ENCODE data around the gene C11orf52. TPM values are rescaled to one million over a fixed set of nuclear protein-coding genes. Genes with fewer than 3 reads are reported as not detected.
"Not testable (repeated sequence)": the region's sequence is repeated elsewhere in the genome, so short reads cannot be mapped to it uniquely, and the experiment has no call there.

C11orf52 gene
- total RNA-seq (2014; rRNA removed; shearing (Covaris generic)) = 0.53 and 1.4 TPM in 2 replicates

- H3K27ac ChIP-seq = peak within 1 kb of the TSS; percentile 50
- H3K4me1 ChIP-seq = peaks cover 11% of the 10 kb centered on the region; the same call in 1 of the 2 replicates
- DNase-seq = peak; percentile 79 to 87
- peak within 1 kb of the TSS; percentile 39 for H3K4me3 ChIP-seq
- H3K27me3 ChIP-seq = no peaks in the 10 kb centered on the region
- no peaks in the 10 kb centered on the region for H3K9me3 ChIP-seq (replicated peaks)
- no peaks in the 10 kb centered on the region for H3K36me3 ChIP-seq
These were observed at the start of gene C11orf52 for GRCh38 chr11:111918390-111919256. TSS of gene C11orf52 (plus strand) at chr11:111918913. CDS start at chr11:111918973, 60 bp downstream.

DNA sequence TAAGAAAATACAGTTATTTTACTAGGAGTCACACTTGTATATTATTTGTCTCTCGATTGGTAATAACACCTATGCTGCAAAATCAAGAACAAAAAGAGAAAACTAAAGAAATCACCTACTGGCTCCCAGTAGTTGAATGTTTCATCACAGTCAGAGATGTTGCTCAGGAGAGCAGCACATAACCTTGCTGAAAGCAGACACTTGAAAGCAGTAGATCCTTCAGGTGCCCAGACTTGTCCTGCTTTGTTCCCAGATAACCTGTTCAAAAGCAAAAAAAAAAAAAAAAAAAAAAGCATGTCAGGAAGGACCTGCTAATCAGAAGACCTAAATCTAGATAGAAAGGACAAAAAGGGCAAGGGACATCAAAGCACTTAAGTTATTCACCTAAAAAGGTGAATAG, 48.6 kb upstream of the C11orf52 start:
- DNase-seq = no peak
- Histone ChIP-seq H3K27ac (no peak overlapping the region), H3K36me3 (no peaks in the 10 kb centered on the region; the same call in 1 of the 2 replicates), H3K4me3 (no peak overlapping the region; the same call in 1 of the 2 replicates), H3K27me3 (no peaks in the 10 kb centered on the region), H3K9me3 (replicated peaks) (no peaks in the 10 kb centered on the region), H3K4me1 (no peaks in the 10 kb centered on the region)

DNA sequence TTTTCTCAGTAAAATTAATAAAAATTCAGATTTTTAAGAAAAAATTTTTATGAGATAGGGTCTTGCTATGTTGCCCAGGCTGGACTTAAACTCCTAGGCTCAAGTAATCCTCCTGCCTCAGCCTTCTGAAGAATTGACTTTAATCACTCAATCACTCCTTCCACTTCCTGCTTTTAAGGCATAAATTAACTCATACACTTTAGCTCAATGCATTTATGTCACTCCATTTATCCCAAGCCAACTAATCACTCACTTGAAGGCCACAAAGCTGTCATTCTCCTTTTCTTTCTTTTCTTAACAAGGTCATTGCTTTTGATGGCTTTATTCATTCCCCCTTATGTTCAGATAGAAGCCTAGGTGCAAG, 48.2 kb upstream of the C11orf52 start:
- H3K27ac ChIP-seq = no peak overlapping the region
- H3K4me1 ChIP-seq = no peaks in the 10 kb centered on the region
- DNase-seq = no peak

GRCh38 chr11:111870886-111871692, 47.6 kb upstream of the C11orf52 start, which contains the start of gene ALG9:
TSS of gene ALG9 (minus strand) at chr11:111871581. CDS start at chr11:111871482, 99 bp downstream.
- peak within 1 kb of the TSS; percentile 64 for H3K27ac ChIP-seq
- H3K27me3 ChIP-seq = no peaks in the 10 kb centered on the region
- H3K36me3 ChIP-seq = no peaks in the 10 kb centered on the region; the same call in 1 of the 2 replicates
- peak; percentile 77 to 79 for DNase-seq
- H3K9me3 ChIP-seq (replicated peaks) = no peaks in the 10 kb centered on the region
- H3K4me3 ChIP-seq = peak within 1 kb of the TSS; percentile 99
- no peaks in the 10 kb centered on the region for H3K4me1 ChIP-seq

More for the DNA sequence above, 48.2 kb upstream of the C11orf52 start:
- Histone ChIP-seq H3K4me3 (peak overlapping the region; percentile 99), H3K27me3 (no peaks in the 10 kb centered on the region), H3K36me3 (no peaks in the 10 kb centered on the region; the same call in 1 of the 2 replicates), H3K9me3 (replicated peaks) (no peaks in the 10 kb centered on the region)

GRCh38 chr11:111871693-111872161, 47.0 kb upstream of the C11orf52 start:
- DNase-seq = peak in 1 of 2 experiments; percentile 17
- Histone ChIP-seq H3K4me1 (no peaks in the 10 kb centered on the region), H3K27me3 (no peaks in the 10 kb centered on the region), H3K4me3 (peak overlapping the region; percentile 99), H3K9me3 (replicated peaks) (no peaks in the 10 kb centered on the region), H3K27ac (peak overlapping the region; percentile 64; the same call in 1 of the 2 replicates), H3K36me3 (no peaks in the 10 kb centered on the region; the same call in 1 of the 2 replicates)

DNA sequence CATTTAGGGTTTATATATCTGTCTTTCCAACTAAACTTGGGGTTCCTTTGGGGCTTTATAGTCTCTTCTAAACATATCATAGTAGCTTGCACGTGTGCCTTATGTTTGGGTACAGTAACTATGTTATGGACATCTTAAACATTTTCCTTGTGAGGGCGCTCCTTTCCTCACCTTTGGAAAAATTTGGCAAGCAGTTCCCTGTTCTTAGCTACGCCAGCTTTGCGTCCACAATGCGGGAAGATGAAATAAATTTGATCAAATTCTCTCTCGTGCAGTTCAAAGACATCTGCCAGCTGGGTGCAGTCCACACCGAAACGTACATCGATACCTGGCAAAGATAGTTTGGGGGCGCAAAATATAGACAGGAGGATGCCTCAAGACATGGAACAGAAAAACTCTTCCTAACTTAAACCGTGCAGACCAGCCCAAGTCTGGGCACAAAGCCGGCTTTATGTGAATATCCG, 40.3 kb upstream of the C11orf52 start:
- Histone ChIP-seq H3K27ac (peak overlapping the region; percentile 93), H3K9me3 (replicated peaks) (no peaks in the 10 kb centered on the region), H3K36me3 (no peaks in the 10 kb centered on the region), H3K27me3 (no peaks in the 10 kb centered on the region), H3K4me1 (no peaks in the 10 kb centered on the region), H3K4me3 (peak overlapping the region; percentile 78)
- no peak for DNase-seq

GRCh38 chr11:111878849-111879636, 39.7 kb upstream of the C11orf52 start, which contains the start of the genes CFAP68 and FDXACB1:
TSS of gene CFAP68 (plus strand) at chr11:111879541. CDS start at chr11:111879561, 20 bp downstream.
TSS of gene FDXACB1 (minus strand) at chr11:111879165. CDS start at chr11:111879132, 33 bp downstream.
- Histone ChIP-seq H3K4me3 (peak within 1 kb of the TSS; percentile 78), H3K4me1 (no peaks in the 10 kb centered on the region), H3K36me3 (no peaks in the 10 kb centered on the region), H3K9me3 (replicated peaks) (no peaks in the 10 kb centered on the region), H3K27ac (peak within 1 kb of the TSS; percentile 93), H3K27me3 (no peaks in the 10 kb centered on the region)
- peak; percentile 95 to 97 for DNase-seq

DNA sequence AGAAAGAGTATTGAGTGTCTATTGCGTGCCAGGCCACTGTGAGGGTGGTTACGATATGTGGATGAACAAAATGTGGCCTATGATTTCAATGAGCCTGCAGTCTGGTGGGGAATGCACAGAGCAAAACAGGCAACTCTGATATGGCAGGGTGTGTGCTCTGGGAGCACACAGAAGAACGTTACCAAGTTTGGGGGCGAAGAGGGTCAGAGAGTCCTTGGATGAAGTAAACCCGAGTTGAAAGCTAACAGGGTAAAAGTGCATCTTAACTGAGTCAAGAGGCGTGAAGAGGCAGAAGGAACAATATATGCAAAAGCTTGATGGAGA, 39.1 kb upstream of the C11orf52 start:
- peak overlapping the region; percentile 93 for H3K27ac ChIP-seq
- H3K4me1 ChIP-seq = no peaks in the 10 kb centered on the region
- no peaks in the 10 kb centered on the region for H3K36me3 ChIP-seq
- H3K27me3 ChIP-seq = no peaks in the 10 kb centered on the region
- H3K9me3 ChIP-seq (replicated peaks) = no peaks in the 10 kb centered on the region
- no peak for DNase-seq
- peak overlapping the region; percentile 78 for H3K4me3 ChIP-seq

DNA sequence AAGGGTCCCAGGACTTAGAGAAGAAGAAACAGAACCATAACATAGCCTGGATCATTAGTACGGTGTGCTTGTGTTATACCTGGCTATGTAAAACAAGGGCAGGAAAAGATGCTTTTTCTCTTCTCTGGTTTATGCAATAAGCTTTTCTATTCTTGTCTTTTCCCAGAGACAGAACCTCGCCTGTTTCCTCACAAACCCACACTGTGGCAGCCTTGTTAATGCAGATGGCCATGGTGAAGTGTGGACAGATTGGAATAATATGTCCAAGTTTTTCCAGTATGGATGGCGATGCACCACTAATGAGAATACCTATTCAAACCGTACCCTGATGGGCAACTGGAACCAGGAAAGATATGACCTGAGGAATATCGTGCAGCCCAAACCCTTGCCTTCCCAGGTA, 36.5 kb upstream of the C11orf52 start:
- Histone ChIP-seq H3K4me1 (no peaks in the 10 kb centered on the region), H3K36me3 (no peaks in the 10 kb centered on the region), H3K9me3 (replicated peaks) (no peaks in the 10 kb centered on the region)

GRCh38 chr11:111885053-111885452, 33.7 kb upstream of the C11orf52 start:
- H3K4me3 ChIP-seq; H3K36me3 ChIP-seq; H3K4me1 ChIP-seq; H3K27ac ChIP-seq; H3K9me3 ChIP-seq (replicated peaks); H3K27me3 ChIP-seq; DNase-seq: not testable (repeated sequence)

More for the DNA sequence above, 36.5 kb upstream of the C11orf52 start:
- DNase-seq = no peak
- no peaks in the 10 kb centered on the region for H3K27me3 ChIP-seq
- H3K27ac ChIP-seq = no peak overlapping the region
- H3K4me3 ChIP-seq = no peak overlapping the region

- DNase-seq = no peak
- no peaks in the 10 kb centered on the region for H3K4me1 ChIP-seq
- no peaks in the 10 kb centered on the region for H3K27me3 ChIP-seq
- no peak overlapping the region for H3K4me3 ChIP-seq
- H3K27ac ChIP-seq = no peak overlapping the region
- no peaks in the 10 kb centered on the region for H3K9me3 ChIP-seq (replicated peaks)
- H3K36me3 ChIP-seq = no peaks in the 10 kb centered on the region
These were observed 32.7 kb upstream of the C11orf52 start for GRCh38 chr11:111886032-111886431.

GRCh38 chr11:111886844-111887243, 31.9 kb upstream of the C11orf52 start:
- DNase-seq = no peak
- H3K27me3 ChIP-seq = no peaks in the 10 kb centered on the region
- no peaks in the 10 kb centered on the region for H3K36me3 ChIP-seq
- H3K27ac ChIP-seq = no peak overlapping the region
- no peak overlapping the region for H3K4me3 ChIP-seq
- no peaks in the 10 kb centered on the region for H3K4me1 ChIP-seq
- no peaks in the 10 kb centered on the region for H3K9me3 ChIP-seq (replicated peaks)

DNA sequence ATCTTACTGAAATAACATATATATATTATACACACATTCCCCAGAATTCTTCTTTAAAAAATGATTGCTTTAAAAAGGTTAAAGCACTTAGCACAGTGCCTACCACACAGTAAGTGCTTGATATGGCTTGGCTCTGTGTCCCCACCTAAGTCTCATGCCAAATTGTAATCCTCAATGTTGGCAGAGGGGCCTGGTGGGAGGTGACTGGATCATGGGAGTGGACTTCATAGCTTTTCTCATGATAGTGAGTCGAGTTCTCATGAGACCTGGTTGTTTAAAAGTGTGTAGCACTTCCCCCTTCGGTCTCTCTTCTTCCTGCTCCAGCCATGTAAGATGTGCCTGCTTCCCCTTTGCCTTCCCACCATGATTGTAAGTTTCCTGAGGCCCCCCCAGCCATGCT, 13.3 kb upstream of the C11orf52 start:
- H3K36me3 ChIP-seq = no peaks in the 10 kb centered on the region
- DNase-seq = no peak
- no peaks in the 10 kb centered on the region for H3K27me3 ChIP-seq
- H3K4me3 ChIP-seq = no peak overlapping the region
- no peaks in the 10 kb centered on the region for H3K4me1 ChIP-seq
- no peak overlapping the region for H3K27ac ChIP-seq
- no peaks in the 10 kb centered on the region for H3K9me3 ChIP-seq (replicated peaks)

DNA sequence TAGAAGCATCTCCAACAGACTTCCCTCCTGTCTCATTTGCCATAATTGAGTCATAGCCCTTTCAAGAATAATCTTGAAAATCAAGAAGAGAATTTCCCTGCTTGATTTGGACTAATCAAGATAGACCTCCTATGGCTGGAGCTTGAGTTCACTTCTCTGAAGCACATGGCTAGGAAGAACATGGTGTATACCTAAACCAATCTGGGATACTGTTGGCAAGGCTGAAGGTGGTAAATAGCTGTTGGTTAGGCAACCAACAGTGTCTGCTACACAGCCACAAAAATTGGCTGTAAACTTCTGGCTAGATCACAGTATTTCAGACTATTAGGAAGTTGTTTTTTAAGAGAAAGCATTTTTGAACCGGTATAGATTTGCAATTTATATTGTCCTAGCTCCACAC, 12.0 kb upstream of the C11orf52 start:
- no peak overlapping the region for H3K27ac ChIP-seq
- H3K4me3 ChIP-seq = no peak overlapping the region
- H3K27me3 ChIP-seq = no peaks in the 10 kb centered on the region
- DNase-seq = no peak
- no peaks in the 10 kb centered on the region for H3K36me3 ChIP-seq
- H3K9me3 ChIP-seq (replicated peaks) = no peaks in the 10 kb centered on the region
- peaks cover under 1% of the 10 kb centered on the region for H3K4me1 ChIP-seq
